Stimulated activated CD8-positive, alpha-beta memory T cell treated with anti-CD3 and anti-CD28 coated beads, Interleukin-15, amount 100 ng/mL, for 48 hours (primary cell): ENCODE measurements around the gene TMEM270.
"Not testable (repeated sequence)": the region's sequence is repeated elsewhere in the genome, so short reads cannot be mapped to it uniquely, and the experiment has no call there.

Experiments used
- DNase-seq, 2 donors: peaks; one replicate each; pipeline ENCODE4 v3.0.0-alpha.2; 2020; ENCODE audit warnings: low read depth in 2 of 2

Gene TMEM270

DNA sequence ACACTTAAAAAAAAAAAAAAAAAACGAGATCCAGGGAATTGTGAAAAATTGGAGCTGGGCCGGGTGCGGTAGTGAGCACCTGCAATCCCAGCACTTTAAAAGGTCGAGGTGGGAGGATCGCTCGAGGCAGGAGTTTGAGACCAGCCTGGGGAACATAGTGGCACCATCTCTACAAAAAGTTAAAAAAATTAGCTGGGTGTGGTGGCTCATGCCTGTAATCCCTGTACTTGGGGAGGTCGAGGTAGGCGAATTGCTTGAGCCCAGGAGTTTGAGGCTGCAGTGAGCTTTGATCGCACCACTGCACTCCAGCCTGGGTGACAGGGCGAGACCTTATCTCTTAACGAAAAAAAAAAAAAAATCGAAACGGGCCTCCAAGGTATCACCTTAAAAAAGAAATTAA lies 28.2 kb upstream of the TMEM270 start:
- no peak for DNase-seq

DNA sequence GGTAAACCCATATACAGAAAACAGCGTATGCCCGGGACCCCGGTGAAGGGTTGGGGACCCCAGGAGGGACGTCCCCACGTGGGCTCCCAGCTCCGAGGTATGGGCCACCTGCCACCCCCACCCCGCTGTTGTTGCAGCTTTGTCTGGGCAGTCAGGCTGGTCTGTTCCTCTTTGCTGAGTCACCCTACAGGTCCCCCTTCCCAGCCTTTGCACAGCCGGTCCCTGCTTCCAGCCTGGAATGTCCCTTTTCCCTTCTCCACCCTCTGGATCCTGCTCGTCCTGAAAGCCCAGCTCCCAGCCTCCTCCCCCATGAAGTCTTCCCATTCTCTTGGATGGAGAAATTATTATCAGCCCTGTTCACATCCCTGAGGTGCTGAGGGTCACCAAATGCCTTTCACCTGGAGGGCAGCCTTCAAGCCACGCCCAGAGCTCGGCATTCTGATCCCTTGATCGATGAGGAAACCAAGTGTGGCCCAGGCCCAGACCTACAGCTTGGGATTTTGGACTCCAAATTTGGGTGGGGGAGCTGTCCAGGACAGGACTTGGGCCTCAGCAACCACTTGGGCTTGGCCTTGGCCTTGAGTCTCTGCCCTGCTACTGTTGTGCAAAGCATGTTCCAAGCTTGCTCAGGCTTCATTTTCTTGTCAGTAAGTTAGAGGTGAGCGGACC lies 27.6 kb upstream of the TMEM270 start:
- DNase-seq, result no peak

DNA sequence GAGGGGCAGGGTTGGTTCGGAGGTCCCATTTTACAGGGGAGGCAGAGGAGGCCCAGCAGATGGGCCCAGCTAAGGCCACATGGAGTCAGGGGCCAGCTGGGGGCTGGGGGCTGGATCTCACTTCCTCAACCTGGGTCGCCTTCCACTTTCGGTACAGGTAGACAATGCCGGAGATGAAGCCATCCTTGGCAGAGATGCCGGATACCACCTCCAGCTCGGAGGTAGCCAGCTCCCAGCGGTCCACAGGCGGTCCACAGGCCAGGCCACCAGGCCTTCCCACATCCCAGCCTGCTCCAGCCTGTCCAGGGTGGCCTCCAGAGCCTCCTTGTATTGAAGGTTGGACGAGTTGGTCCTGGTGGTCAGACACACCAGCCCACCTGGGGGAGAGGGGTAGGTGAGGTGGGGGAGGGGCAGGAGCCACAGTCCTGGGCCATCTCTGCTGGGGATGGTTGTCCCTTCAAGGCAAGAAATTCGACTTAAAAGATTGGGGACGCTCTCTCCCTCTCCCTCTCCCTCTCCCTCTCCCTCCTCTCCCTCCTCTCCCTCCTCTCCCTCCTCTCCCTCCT lies 26.2 kb upstream of the TMEM270 start:
- no peak for DNase-seq

DNA sequence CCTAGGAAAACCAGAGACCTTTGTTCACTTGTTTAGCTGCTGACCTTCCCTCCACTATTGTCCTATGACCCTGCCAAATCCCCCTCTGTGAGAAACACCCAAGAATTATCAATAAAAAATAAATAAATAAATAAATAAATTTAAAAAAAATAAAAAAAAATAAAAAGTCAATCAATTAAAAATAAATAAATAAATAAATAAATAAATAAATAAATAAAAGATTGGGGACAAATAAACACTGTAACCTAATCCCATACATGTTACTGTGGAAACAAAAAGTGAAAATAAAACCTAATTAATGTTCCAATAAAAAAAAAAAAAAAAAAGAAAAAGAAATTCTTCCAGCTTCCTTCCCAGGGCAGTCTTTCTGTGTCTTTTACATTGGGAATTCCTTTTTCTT lies 23.8 kb upstream of the TMEM270 start:
- not testable (repeated sequence) for DNase-seq

DNA sequence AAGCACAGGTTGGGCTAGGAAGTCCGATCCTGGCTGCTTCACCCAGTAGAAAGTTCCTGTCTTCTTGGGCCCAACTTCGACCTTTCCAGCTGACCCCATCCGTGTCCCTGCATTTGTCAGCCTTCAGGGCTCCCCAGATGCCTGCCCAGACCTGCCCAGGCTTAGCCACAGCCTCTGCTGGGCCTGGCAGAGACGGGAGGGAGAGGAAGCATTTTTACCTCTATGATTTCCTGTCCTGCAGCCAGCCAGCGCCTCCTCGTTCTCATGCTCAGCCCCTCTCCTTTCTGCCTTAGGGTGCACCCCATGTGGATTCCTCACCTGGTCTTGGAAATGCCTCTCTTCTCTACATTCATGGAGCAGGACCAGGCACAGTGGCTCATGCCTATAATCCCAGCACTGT lies 22.3 kb upstream of the TMEM270 start:
- no peak for DNase-seq

DNA sequence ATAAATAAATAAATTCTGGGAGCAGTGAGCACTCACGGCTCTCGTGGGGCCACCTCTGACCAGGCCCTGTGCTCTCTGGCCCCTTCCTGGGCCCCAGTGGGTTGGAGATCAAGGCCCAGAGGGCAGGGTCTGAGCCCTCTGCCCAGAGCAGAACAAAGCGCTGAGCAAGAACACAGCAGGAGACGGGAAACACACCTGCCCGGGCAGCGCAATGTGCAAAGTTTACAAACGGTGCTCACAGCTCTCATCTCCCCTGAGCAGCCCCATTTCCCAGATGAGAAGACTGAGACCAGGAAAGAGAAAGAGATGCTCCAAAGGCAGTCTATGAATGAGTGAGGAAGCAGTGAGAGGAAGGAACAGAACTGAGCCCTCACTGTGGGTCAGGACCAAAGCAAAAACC lies 21.7 kb upstream of the TMEM270 start:
- no peak for DNase-seq

DNA sequence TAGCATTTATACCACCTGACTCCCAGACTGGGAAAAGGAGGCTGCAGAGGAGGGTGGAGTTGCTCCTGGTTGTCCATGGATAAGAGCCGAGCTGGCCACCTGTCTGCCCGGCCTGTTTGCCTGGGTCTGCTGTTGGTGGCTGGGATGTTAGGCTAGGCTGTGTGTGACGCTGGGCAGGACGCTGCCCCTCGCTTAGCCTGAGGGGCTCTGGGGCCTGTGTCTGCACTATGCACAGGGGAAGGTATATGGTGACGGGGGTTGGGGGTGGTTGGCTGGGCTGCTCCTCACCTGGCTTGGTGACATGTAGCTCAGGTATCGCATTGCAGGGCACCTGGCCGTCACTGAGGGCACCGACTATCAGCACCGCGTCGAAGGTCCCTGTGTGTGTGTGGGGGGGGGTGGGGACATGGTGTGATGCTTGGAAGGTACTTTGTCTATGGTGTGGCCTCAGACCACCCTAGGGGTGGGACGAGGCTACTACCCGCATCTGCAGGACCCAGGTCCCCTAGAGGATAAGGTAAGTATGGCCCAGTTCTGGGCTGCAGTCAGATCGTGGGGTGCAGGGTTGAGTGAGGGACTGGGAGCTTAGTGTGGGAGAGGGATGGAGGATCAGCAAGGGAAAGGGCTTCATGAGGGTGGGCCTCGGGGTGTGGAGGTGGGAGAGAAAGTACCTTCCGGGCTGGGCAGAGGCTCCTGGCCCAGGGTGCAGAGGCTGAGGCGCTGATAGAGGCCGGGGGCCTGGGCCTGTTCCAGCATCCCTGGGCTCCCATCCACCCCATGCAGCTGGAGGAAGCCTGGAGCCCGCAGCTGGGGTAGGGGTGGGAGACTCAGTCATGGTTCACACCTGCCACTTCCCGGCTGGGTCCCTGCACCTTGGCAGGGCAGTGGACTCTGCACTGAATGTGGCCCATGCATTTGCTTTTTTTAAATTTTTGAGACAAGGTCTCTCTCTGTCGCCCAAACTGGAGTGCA lies 20.9 kb upstream of the TMEM270 start:
- DNase-seq, result no peak

DNA sequence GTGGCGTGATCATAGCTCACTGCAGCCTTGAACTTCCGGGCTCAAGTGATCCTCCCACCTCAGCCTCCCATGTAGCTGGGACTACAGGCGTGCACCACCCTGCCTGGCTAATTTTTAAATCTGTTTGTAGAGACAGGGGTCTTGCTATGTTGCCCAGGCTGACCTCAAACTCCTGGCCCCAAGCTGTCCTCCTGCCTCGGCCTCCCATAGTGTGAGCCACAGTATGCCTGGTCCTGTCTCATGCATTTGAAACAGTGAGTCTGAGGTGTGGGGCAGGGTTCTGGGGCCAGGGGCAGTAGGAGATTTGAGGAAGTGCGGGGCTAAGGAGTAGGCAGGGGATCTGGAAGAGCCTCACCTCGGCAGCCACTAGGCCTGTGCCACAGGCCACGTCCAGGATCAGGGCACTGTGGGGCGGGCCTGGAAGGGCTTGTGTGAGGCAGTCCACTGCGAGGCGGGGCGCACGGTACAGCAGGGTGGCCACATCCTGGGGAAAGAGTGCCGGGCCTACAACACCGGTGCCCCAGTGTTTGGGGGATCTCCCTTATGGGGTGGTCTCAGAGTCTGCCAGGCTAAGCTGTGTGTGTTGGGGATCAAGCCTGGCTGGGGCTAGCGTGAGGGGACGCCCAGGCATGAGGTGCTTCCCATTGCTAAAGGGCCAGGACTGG lies 20.1 kb upstream of the TMEM270 start:
- DNase-seq, result no peak

DNA sequence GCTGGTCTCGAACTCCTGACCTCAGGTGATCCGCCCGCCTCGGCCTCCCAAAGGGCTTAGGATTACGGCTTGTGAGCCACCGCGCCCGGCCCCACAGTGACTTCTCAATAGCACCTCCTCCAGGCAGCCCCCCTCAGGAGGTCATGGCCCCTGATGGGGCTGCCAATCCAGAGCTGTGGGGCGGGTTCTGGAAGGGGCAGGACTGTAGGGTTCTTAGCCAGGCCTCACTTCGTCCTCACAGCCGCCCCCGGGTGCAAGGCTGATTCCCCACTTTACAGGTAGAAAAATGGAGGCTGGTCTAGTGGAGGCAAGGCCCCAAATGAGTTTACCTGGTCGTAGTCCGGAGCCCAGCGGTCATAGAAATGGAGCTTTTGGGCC lies 19.3 kb upstream of the TMEM270 start:
- no peak for DNase-seq

DNA sequence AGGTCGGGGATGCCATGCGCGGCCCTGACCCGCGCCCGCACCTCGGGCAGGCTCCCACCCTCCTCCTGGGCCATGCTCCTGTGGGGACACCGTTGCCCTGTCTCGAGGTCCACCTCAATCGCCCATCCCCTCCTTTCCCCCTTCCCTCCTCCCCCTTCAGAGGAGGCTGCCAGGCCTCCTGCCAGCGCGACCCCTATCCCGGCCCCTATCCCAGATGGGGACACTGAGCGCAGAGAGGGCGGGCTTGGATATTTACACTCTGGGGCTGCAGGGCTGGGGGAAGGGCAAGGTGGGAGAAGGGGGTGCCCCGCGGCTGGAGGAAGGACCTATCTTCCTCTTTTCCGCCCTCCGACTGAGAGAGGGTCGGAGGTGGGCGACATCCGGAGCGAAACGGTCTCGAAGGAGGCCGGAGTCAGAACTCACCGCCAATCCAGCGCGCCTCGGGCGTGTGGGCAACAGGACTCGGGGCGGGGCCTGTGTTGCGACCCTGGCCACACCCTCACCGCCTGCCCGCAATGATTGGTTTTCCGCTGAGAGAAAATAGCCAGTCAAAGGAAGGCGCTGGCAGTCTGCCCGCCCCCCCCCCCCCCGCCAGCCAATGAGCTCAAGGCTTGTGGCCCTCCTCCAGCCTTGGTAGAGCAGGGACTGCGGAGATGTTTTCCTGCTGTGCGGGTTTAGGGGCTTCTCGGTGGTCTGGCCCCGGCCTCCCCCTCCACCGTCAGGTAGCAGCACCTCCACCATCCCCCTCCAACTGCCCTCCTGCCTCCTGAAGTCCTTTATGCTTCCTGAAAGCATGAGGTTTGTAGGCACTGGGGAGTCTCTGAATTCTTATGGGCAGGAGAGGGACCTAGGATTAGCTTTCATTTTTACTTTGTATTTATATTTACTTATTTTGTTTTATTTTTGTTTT lies 18.6 kb upstream of the TMEM270 start, which contains the start of gene METTL27:
Gene METTL27 (minus strand): TSS at position 450 of the 910 bp plus-strand sequence. CDS start 376 bp downstream, at position 74.
- peak; percentile 88 to 91 for DNase-seq

DNA sequence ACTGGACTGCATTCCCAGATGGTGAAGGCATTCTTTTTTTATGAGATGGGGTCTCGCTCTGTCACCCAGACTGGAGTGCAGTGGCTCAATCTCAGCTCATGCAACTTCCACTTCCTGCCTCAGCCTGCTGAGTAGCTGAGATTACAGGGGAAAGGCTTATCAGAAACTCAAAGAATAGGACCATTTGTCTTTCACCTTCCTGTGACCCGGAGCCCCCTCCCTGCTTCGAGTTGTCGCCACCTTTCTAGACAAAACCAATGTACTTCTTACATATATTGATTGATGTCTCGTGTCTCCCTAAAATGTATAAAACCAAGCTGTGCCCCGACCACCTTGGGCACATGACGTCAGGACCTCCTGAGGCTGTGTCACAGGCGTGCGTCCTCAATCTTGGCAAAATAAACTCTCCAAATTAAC lies 16.8 kb upstream of the TMEM270 start:
- no peak for DNase-seq

DNA sequence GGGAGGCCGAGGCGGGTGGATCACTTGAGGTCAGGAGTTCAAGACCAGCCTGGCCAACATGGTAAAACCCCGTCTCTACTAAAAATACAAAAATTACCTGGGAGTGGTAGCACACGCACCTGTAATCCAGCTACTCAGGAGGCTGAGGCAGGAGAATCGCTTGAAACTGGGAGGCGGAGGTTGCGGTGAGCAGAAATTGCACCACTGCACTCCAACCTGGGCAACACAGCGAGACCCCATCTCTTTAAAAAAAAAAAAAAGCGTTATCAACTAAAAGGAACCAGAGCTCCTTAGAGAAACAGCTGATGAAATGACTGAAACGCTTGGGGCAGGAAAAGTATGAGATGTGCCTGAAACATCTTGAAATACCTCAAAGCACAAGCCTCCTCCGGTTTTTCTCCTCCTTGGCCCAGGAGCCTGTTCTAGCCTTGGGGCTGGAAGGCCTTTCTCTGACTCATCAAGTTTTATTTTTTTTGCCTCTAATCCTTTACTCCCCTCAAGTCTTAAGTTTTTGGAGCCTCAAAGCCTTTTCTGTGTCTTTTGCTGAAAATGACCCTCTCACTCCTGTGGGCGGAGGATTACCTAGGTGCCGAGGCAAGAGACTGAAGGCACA lies 16.0 kb upstream of the TMEM270 start:
- no peak for DNase-seq

DNA sequence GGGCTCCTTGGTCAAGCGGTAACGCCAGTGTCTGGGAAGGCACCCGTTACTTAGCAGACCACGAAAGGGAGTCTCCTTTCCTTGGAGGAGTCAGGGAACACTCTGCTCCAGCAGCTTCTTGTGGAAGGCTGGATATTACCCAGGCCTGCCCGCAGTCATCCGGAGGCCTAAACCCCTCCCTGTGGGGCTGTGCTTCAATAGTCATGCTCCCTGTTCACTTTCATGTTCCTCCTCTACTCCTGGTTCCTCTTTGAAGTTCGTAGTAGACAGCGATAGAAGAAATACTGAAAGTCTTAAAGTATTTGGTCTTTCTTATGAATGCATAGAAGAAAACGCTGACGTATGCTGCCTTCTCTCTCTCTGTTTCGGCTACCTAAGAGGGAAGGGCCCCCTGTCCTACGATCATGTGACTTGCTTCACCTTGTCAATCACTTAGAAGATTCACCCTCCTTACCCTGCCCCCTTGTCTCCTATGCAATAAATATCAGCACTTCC lies 15.2 kb upstream of the TMEM270 start:
- DNase-seq, result not testable (repeated sequence)

DNA sequence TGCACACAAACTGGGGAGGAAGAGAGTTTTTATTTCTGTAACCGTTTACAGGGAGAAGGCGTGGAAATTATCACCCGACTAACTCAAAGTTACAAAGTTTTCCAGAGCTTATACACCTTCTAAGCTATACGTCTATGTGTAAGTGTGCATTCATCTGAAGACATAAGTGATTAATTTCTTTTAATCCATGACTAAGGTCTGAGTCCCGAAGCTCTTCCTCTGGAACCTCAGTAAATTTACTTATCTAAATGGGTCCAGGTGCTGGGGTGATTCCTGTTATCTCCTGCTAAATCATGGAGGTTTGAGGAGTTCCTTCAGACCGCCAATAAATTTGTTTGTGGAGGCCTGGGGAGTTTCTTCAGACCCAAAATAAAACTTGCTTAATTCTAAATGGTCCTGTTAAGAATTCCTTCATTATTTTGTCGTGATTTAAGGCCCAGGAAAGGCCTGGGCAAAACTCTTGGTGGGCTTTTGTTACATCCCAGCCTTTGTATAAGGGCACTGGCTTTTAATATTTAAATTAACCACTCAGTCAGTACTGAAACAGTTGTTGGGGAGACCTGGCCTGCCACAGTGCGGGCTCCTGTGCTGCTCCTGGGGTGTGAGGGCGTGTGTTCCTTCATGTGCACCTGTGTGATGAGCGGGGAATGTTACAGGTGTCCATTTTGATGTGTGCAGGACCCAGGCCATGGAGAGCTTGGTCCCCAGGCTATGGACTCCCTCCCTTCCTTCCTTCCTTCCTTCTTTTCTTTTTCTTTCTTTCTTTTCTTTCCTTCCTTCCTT lies 12.8 kb upstream of the TMEM270 start:
- no peak for DNase-seq

DNA sequence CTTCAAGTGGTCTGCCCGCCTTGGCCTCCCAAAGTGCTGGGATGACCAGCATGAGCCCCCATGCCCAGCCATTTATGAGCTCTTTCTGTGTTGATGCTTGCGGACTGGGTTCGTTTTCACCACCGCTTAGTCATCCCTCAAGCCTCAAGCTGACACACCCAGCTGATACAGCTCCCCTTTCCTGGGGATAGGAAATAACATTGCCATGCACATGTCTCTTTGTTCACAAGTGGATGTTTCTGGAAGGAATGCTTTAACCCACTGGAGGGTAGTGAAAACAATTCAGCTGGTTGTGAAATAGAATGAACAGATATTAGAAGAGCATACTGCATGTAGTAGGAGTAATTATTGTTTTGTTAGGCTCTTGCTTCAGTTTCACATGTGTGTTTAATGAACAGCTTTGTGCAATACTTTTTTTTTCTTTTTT lies 10.2 kb upstream of the TMEM270 start:
- no peak for DNase-seq

DNA sequence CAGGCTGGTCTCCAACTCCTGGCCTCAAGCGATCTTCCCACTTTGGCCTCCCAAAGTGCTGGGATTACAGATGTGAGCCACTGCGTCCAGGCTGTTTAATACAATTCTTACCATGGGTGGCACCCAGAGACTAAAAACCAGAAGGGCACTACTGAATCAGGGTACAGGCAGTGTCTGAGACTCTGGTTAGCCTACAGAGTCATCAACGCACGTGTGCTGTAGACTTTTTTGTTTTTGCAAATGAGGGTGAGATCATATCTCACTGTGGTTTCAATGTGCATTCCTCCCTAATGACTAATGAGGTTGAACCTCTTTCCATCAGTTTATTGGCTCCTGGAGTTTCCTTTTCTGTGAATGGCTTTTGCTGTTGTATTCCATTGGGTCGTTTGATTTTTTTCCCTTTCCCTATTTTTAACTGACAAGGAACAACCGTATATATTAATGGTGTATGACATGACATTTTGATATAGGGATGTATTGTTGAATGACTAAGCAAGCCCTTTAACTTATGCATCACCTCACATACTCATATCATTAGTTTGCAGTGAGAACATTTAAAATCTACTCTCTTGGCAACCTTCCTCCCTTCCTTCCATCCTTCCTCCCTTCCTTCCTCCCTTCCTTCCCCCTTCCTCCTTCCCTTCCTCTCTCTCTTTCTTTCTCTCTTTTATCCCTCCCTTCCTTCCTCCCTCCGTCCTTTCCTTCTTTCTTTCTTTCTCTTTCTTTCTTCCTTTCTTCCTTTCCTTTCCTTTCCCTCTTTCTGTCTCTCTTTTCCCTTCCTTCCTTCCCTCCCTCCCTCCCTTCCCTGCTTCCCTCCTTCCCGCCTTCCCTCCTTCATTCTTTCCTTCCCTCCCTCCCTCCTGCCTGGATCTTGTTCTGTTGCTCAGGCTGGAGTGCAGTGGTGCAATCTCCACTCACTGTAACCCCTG lies 9.3 kb upstream of the TMEM270 start:
- peak in 1 of 2 donors; percentile 17 for DNase-seq

DNA sequence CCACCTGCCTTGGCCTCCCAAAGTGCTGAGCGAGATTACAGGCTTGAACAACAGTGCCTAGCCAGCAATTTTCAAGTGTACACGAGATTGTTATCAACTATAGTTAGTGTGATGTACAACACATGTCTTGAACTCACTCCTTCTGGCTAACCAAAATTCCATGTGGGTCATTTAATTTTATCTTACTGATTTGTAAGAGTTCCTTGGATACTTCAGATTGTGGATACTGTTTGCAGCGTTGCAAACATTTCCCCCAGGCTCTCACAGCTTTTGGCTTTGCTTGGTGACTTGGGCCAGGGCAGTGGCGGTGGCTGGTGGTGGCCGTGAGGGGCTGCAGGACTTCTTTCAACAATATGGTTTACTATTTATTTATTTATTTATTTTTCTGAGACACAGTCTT lies 8.5 kb upstream of the TMEM270 start:
- DNase-seq, result no peak

DNA sequence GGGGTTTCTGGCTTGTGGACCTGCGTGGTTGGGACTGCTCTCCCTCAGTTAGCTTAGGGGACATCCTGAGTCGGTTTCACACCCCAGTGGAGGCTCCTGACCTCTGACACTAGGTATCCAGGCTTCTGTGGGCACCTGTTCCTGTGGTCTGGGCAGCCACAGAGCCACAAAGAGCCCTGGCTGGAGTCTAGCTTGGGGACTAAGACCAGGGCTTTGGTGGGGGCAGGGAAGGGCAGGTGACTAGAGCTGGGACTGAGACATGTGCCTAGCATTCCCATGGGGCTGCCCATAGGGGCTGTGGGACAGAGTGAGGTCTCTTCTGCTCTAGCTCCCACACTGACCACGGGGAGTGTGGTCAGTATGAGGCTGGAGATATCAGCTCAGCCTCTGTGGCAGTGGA lies 4.0 kb upstream of the TMEM270 start:
- DNase-seq, result no peak
